IMR-90 (cell line): Measurements from ENCODE around the gene HMBS. TPM values are rescaled to one million over a fixed set of nuclear protein-coding genes. Genes with fewer than 3 reads are reported as not detected.

Experiments used
- ATAC-seq: fragments of 200-7000 bp; cut with Tn5 transposase; 2 replicates; pipeline ENCODE4 v1.9.1; 2020; ENCODE audit warnings: low read depth, mild to moderate bottlenecking, moderate library complexity
- BruUV-seq: library from RNA; stranded (reverse); fragments of 400-500 nt; replicated peaks from 2 replicates; lab custom pipeline; 2021; lab: Mats Ljungman, UMichigan
- CTCF ChIA-PET: fragments of 300-600 bp; formaldehyde crosslinking; extraction: SDS; loops from one replicate; lab custom pipeline; 2021; ENCODE audit warnings: antibody characterized with exemption; lab: Yijun Ruan, JAX
- POLR2A ChIA-PET: fragments of 300-600 bp; sonication (Branson Sonifier 250); formaldehyde crosslinking; loops from one replicate; lab custom pipeline; 2022; ENCODE audit warnings: antibody characterized with exemption; ENCODE audit not compliant: unreplicated experiment; lab: Charles Lee
- DNase-seq: peaks from one replicate; pipeline ENCODE4 v3.0.0; 2013
- H2AFZ ChIP-seq: replicated peaks from 2 replicates; pipeline ENCODE3; 2013; ENCODE audit warnings: low read length, mild to moderate bottlenecking; ENCODE audit not compliant: poor library complexity
- H2AK5ac ChIP-seq: 2 replicates; pipeline ENCODE4 v1.6.1; 2013; ENCODE audit warnings: low read depth, low read length, inconsistent platforms
- H2AK9ac ChIP-seq: replicated peaks from 2 replicates; pipeline ENCODE3; 2013; ENCODE audit warnings: mild to moderate bottlenecking, low read depth, low read length, moderate library complexity; ENCODE audit not compliant: poor library complexity
- H2BK120ac ChIP-seq: 2 replicates; pipeline ENCODE4 v1.6.1; 2013; ENCODE audit warnings: low read depth, low read length, inconsistent platforms
- H2BK15ac ChIP-seq: 3 replicates; pipeline ENCODE4 v1.6.1; 2013; ENCODE audit warnings: low read depth, low read length, inconsistent platforms
- H2BK20ac ChIP-seq: 2 replicates; pipeline ENCODE4 v1.6.1; 2013; ENCODE audit warnings: low read depth, mild to moderate bottlenecking, inconsistent platforms, low read length, moderate library complexity
- H2BK5ac ChIP-seq: 2 replicates; pipeline ENCODE4 v1.6.1; 2013; ENCODE audit warnings: mild to moderate bottlenecking, low read depth, low read length, inconsistent platforms; ENCODE audit not compliant: poor library complexity, severe bottlenecking
- H3K14ac ChIP-seq: replicated peaks from 2 replicates; pipeline ENCODE4 v1.6.1; 2013; ENCODE audit warnings: low read depth, low read length, inconsistent platforms
- H3K18ac ChIP-seq: 2 replicates; pipeline ENCODE4 v1.6.1; 2013; ENCODE audit warnings: low read depth, low read length, control low read depth
- H3K23ac ChIP-seq: 2 replicates; pipeline ENCODE4 v1.6.1; 2013; ENCODE audit warnings: low read depth, low read length, inconsistent platforms
- H3K27ac ChIP-seq: 2 replicates; pipeline ENCODE4 v1.5.1; 2013; ENCODE audit warnings: mild to moderate bottlenecking, control low read depth, low read length; ENCODE audit not compliant: insufficient read depth
- H3K27me3 ChIP-seq: 2 replicates; pipeline ENCODE4 v1.6.1; 2013; ENCODE audit warnings: low read length; ENCODE audit not compliant: control insufficient read depth, insufficient read depth
- H3K36me3 ChIP-seq: 2 replicates; pipeline ENCODE4 v1.6.1; 2013; ENCODE audit warnings: low read length, mixed read lengths; ENCODE audit not compliant: control insufficient read depth, insufficient read depth
- H3K4ac ChIP-seq: 2 replicates; pipeline ENCODE4 v1.6.1; 2013; ENCODE audit warnings: low read depth, low read length, inconsistent platforms
- H3K4me1 ChIP-seq: 2 replicates; pipeline ENCODE4 v1.6.1; 2013; ENCODE audit warnings: low read length, mixed read lengths; ENCODE audit not compliant: control insufficient read depth, insufficient read depth
- H3K4me2 ChIP-seq: 2 replicates; pipeline ENCODE4 v1.6.1; 2013; ENCODE audit warnings: low read depth, mild to moderate bottlenecking, control low read depth, low read length, moderate library complexity
- H3K4me3 ChIP-seq: 2 replicates; pipeline ENCODE4 v1.5.1; 2013; ENCODE audit warnings: low read depth, mild to moderate bottlenecking, control low read depth, low read length, moderate library complexity; ENCODE audit not compliant: insufficient read depth
- H3K56ac ChIP-seq: 2 replicates; pipeline ENCODE4 v1.6.1; 2013; ENCODE audit warnings: low read length, inconsistent platforms; ENCODE audit not compliant: insufficient read depth; ENCODE audit errors: extremely low read depth
- H3K79me1 ChIP-seq, 2 experiments: 2 replicates each; pipeline ENCODE4 v1.6.1; 2013; ENCODE audit warnings: low read length in 2 of 2, inconsistent platforms in 1 of 2, low read depth in 1 of 2
- H3K9ac ChIP-seq: 2 replicates; pipeline ENCODE4 v1.6.1; 2013; ENCODE audit warnings: low read depth, low read length, control low read depth
- H3K9me1 ChIP-seq: 2 replicates; pipeline ENCODE4 v1.6.1; 2013; ENCODE audit warnings: low read length, inconsistent platforms; ENCODE audit not compliant: insufficient read depth
- H3K9me3 ChIP-seq: 2 replicates; pipeline ENCODE4 v1.6.1; 2013; ENCODE audit warnings: low read length; ENCODE audit not compliant: control insufficient read depth, insufficient read depth
- H4K20me1 ChIP-seq: 2 replicates; pipeline ENCODE4 v1.6.1; 2013; ENCODE audit warnings: low read length, inconsistent platforms; ENCODE audit not compliant: insufficient read depth
- H4K5ac ChIP-seq: 2 replicates; pipeline ENCODE4 v1.6.1; 2013; ENCODE audit warnings: mild to moderate bottlenecking, low read depth, low read length, control low read depth
- H4K8ac ChIP-seq, 2 experiments: 2 replicates each; pipeline ENCODE4 v1.6.1; 2013; ENCODE audit warnings: low read depth in 2 of 2, low read length in 2 of 2, control low read depth in 1 of 2, inconsistent platforms in 1 of 2
- H4K91ac ChIP-seq: 2 replicates; pipeline ENCODE4 v1.6.1; 2013; ENCODE audit warnings: low read depth, low read length, inconsistent platforms; ENCODE audit not compliant: insufficient read depth
- BHLHE40 ChIP-seq: fragments of 150-350 bp; IDR thresholded peaks from 2 replicates; pipeline ENCODE4 v1.6.1; 2016; ENCODE audit warnings: mild to moderate bottlenecking, low read depth, low read length
- CEBPB ChIP-seq: IDR thresholded peaks from 2 replicates; pipeline ENCODE4 v1.6.1; 2012; ENCODE audit warnings: low read depth, low read length, improper control_type of control experiment
- CHD1 ChIP-seq: IDR thresholded peaks from 2 replicates; pipeline ENCODE4 v1.6.1; 2012; ENCODE audit warnings: low read depth, low read length, improper control_type of control experiment
- MXI1 ChIP-seq: IDR thresholded peaks from 2 replicates; pipeline ENCODE4 v1.6.1; 2012; ENCODE audit warnings: low read depth, mild to moderate bottlenecking, low read length, moderate library complexity, borderline replicate concordance
- NFE2L2 ChIP-seq: fragments of 150-350 bp; IDR thresholded peaks from 2 replicates; pipeline ENCODE4 v1.6.1; 2016; ENCODE audit warnings: low read depth, mild to moderate bottlenecking, low read length
- POLR2A ChIP-seq: IDR thresholded peaks from 2 replicates; pipeline ENCODE4 v1.6.1; 2012; ENCODE audit warnings: mild to moderate bottlenecking, low read depth, low read length
- RAD21 ChIP-seq: IDR thresholded peaks from 2 replicates; pipeline ENCODE4 v1.6.1; 2012; ENCODE audit warnings: low read length, improper control_type of control experiment
- RCOR1 ChIP-seq: IDR thresholded peaks from 2 replicates; pipeline ENCODE4 v1.6.1; 2012; ENCODE audit warnings: mild to moderate bottlenecking, low read length, improper control_type of control experiment; ENCODE audit not compliant: insufficient replicate concordance
- RFX5 ChIP-seq: IDR thresholded peaks from 2 replicates; pipeline ENCODE4 v1.8.0; 2012; ENCODE audit warnings: low read depth, mild to moderate bottlenecking, low read length, moderate library complexity
- SMC3 ChIP-seq: fragments of 150-350 bp; IDR thresholded peaks from 2 replicates; pipeline ENCODE4 v1.6.1; 2016; ENCODE audit warnings: low read depth, mild to moderate bottlenecking, antibody characterized with exemption, low read length, moderate library complexity
- USF2 ChIP-seq: fragments of 150-350 bp; IDR thresholded peaks from 2 replicates; pipeline ENCODE4 v1.6.1; 2017; ENCODE audit warnings: mild to moderate bottlenecking, antibody characterized with exemption, low read length, low read depth
- WGBS, 2 experiments: methylation state at CpG; one replicate each; pipeline versions ENCODE4 v1.1.5 to v1.1.7; 2013; ENCODE audit warnings: missing lambda C conversion rate in 2 of 2; ENCODE audit not compliant: insufficient read length in 1 of 2; ENCODE audit errors: extremely low coverage in 2 of 2; 5-methylcytosine and 5-hydroxymethylcytosine counted together
- dilution Hi-C: fragments of 300-500 bp; cut with HindIII; formaldehyde crosslinking; loops from one replicate; pipeline ENCODE4 v1.14.3; 2018; ENCODE audit warnings: low sequenced_read_pairs; ENCODE audit not compliant: unreplicated experiment
- in situ Hi-C: fragments of 300-500 bp; cut with MboI; formaldehyde crosslinking; loops from 3 replicates; pipeline ENCODE4 v1.14.3; 2019; ENCODE audit warnings: low sequenced_read_pairs, inconsistent platforms, mixed read lengths
- intact Hi-C: fragments of 100-400 bp; cut with micrococcal nuclease; formaldehyde crosslinking; loops from 2 replicates; pipeline ENCODE4 v1.10.0; 2022
- polyA plus RNA-seq, 3 experiments: library from polyadenylated mRNA; depleted of rRNA; stranded (reverse); fragments of >200 nt; gene quantifications; 2 replicates each; pipeline ENCODE4 v1.2.3, GENCODE V29; 2012; ENCODE audit warnings: low replicate concordance in 1 of 3
- total RNA-seq: library from RNA; depleted of rRNA; stranded (reverse); fragments of >200 nt; gene quantifications from 2 replicates; pipeline ENCODE4 v1.2.3, GENCODE V29; 2012
- TF ChIP-seq, protein P1 (sequence below): conservative IDR thresholded peaks from 2 replicates; pipeline ENCODE4 v1.5.1; 2012; ENCODE audit warnings: mild to moderate bottlenecking, low read depth, low read length, improper control_type of control experiment
- TF ChIP-seq, protein P2 (sequence below): fragments of 150-350 bp; IDR thresholded peaks from 2 replicates; pipeline ENCODE4 v1.6.1; 2016; ENCODE audit warnings: low read depth, mild to moderate bottlenecking, low read length, moderate library complexity, borderline replicate concordance

HMBS gene
- total and polyA plus RNA-seq, 2 of the 4 experiments (the other 2 are of a cell fraction), result 17.9 to 59.5 TPM

DNA sequence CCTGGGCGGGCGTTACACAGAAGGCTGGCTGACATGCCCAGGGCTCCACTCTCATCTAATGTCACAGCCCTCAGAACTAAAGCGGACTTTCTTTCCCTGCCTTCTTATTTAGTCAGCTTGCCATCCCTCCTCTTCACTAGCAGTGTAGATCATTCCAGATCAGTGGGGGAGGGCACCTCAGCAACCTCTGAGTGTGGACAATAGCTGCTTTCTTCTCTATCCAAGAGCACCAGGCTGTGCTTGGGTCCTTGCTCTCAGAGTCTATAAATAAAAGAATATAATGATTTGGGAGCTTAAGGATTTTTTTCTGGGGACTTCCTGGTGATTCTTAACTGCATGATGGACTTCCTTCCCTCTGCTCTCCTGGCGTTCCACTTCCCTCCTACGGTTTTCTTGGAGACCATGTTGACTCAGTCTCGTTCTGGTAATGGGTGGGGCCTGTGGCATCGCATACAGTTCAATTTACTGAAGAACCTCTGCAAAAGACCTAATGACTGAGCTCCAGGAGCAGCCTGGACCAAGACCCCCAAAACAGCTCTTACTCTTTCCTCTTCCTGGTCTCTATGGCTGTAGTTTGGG is 2.9 kb upstream of the HMBS start:
- no peak overlapping the region for H3K56ac ChIP-seq
- CTCF ChIA-PET, result no interaction called here
- no peaks in the 10 kb centered on the region for H4K20me1 ChIP-seq
- H2BK15ac ChIP-seq, result no peak overlapping the region
- H3K79me1 ChIP-seq, result peaks cover 11 to 12% of the 10 kb centered on the region in 2 experiments; a peak in 3 of 4 replicates
- H3K4me1 ChIP-seq, result peaks cover 5% of the 10 kb centered on the region
- H3K9me1 ChIP-seq, result no peaks in the 10 kb centered on the region
- no peak overlapping the region for H3K18ac ChIP-seq
- intact Hi-C loops, result no loop called here
- no peak overlapping the region for H4K91ac ChIP-seq
- no peak overlapping the region for H2BK5ac ChIP-seq
- ATAC-seq, result no peak
- H3K9ac ChIP-seq, result no peak overlapping the region
- POLR2A ChIA-PET, result no interaction called here
- in situ Hi-C loops, result no loop called here
- no CpG with 5 or more reads among the region's 7 CpGs for WGBS, 2 experiments
- no peak overlapping the region for H2BK120ac ChIP-seq
- H3K4me2 ChIP-seq, result no peak overlapping the region
- no peak overlapping the region for H3K4me3 ChIP-seq
- DNase-seq, result no peak
- no peak overlapping the region for H2AFZ ChIP-seq
- H4K8ac ChIP-seq, result no peak overlapping the region
- H3K27ac ChIP-seq, result no peak overlapping the region
- TF ChIP-seq RFX5, result no peak
- TF ChIP-seq RAD21, result no peak
- no peak for TF ChIP-seq BHLHE40
- TF ChIP-seq, protein P1, sequence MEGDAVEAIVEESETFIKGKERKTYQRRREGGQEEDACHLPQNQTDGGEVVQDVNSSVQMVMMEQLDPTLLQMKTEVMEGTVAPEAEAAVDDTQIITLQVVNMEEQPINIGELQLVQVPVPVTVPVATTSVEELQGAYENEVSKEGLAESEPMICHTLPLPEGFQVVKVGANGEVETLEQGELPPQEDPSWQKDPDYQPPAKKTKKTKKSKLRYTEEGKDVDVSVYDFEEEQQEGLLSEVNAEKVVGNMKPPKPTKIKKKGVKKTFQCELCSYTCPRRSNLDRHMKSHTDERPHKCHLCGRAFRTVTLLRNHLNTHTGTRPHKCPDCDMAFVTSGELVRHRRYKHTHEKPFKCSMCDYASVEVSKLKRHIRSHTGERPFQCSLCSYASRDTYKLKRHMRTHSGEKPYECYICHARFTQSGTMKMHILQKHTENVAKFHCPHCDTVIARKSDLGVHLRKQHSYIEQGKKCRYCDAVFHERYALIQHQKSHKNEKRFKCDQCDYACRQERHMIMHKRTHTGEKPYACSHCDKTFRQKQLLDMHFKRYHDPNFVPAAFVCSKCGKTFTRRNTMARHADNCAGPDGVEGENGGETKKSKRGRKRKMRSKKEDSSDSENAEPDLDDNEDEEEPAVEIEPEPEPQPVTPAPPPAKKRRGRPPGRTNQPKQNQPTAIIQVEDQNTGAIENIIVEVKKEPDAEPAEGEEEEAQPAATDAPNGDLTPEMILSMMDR, result no peak
- no peak for TF ChIP-seq SMC3
- no peak for TF ChIP-seq NFE2L2
- no peak for TF ChIP-seq RCOR1
- TF ChIP-seq, protein P2, sequence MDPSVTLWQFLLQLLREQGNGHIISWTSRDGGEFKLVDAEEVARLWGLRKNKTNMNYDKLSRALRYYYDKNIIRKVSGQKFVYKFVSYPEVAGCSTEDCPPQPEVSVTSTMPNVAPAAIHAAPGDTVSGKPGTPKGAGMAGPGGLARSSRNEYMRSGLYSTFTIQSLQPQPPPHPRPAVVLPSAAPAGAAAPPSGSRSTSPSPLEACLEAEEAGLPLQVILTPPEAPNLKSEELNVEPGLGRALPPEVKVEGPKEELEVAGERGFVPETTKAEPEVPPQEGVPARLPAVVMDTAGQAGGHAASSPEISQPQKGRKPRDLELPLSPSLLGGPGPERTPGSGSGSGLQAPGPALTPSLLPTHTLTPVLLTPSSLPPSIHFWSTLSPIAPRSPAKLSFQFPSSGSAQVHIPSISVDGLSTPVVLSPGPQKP, result no peak
- TF ChIP-seq CHD1, result no peak
- TF ChIP-seq MXI1, result no peak
- TF ChIP-seq POLR2A, result no peak
- no peak for TF ChIP-seq USF2
- TF ChIP-seq CEBPB, result no peak
- no peak overlapping the region for H3K14ac ChIP-seq
- no TSS peak for BruUV-seq
- no peak overlapping the region for H4K5ac ChIP-seq
- H3K9me3 ChIP-seq, result no peaks in the 10 kb centered on the region
- no peak overlapping the region for H2AK5ac ChIP-seq
- dilution Hi-C loops, result no loop called here
- no peak overlapping the region for H2AK9ac ChIP-seq
- H2BK20ac ChIP-seq, result no peak overlapping the region
- no peak overlapping the region for H3K23ac ChIP-seq
- no peak overlapping the region for H3K4ac ChIP-seq
- H3K27me3 ChIP-seq, result no peaks in the 10 kb centered on the region
- peaks cover 43% of the 10 kb centered on the region for H3K36me3 ChIP-seq
